OCI-LY3 (cell line): ENCODE data around the gene SLC49A3.

Experiments used
- H2AFZ ChIP-seq: fragments of 200-600, 300-600 bp; shearing (Covaris generic); 2 replicates; pipeline ENCODE4 v1.6.0; 2014; ENCODE audit warnings: antibody characterized with exemption, low read depth, low read length
- H3K27ac ChIP-seq: fragments of 200-600, 300-600 bp; sonication (generic); 2 replicates; pipeline ENCODE4 v1.5.1; 2014; ENCODE audit warnings: mild to moderate bottlenecking, low read length, moderate library complexity, mixed read lengths
- H3K27me3 ChIP-seq: fragments of 200-600, 300-600 bp; sonication (generic); 2 replicates; pipeline ENCODE4 v1.6.1; 2014; ENCODE audit warnings: low read depth, low read length, mixed read lengths
- H3K36me3 ChIP-seq: fragments of 200-600, 300-600 bp; sonication (generic); replicated peaks from 2 replicates; pipeline ENCODE3; 2014; ENCODE audit warnings: low read depth, low read length, mixed read lengths
- H3K4me1 ChIP-seq: fragments of 300-600, 200-600 bp; sonication (generic); 2 replicates; pipeline ENCODE4 v1.6.1; 2014; ENCODE audit warnings: low read length, mixed read lengths
- H3K4me2 ChIP-seq: fragments of 200-600, 300-600 bp; sonication (generic); 2 replicates; pipeline ENCODE4 v1.6.1; 2014; ENCODE audit warnings: low read length, mixed read lengths
- H3K4me3 ChIP-seq: fragments of 300-600, 200-600 bp; sonication (generic); 2 replicates; pipeline ENCODE4 v1.5.1; 2014; ENCODE audit warnings: antibody characterized with exemption, mild to moderate bottlenecking, low read length, moderate library complexity
- H3K79me2 ChIP-seq: fragments of 300-600, 200-600 bp; shearing (Covaris generic); 2 replicates; pipeline ENCODE4 v1.6.1; 2014; ENCODE audit warnings: mild to moderate bottlenecking, low read length, mixed read lengths
- H3K9ac ChIP-seq: fragments of 300-600, 200-600 bp; shearing (Covaris generic); 2 replicates; pipeline ENCODE4 v1.6.0; 2014; ENCODE audit warnings: mild to moderate bottlenecking, low read length, moderate library complexity
- H3K9me3 ChIP-seq: fragments of 200-600, 300-600 bp; shearing (Covaris generic); 2 replicates; pipeline ENCODE4 v1.6.1; 2014; ENCODE audit warnings: low read length, mixed read lengths; ENCODE audit not compliant: insufficient read depth
- H4K20me1 ChIP-seq: fragments of 200-600, 300-600 bp; sonication (generic); 2 replicates; pipeline ENCODE4 v1.6.1; 2016; ENCODE audit warnings: low read length, mixed read lengths; ENCODE audit not compliant: insufficient read depth
- EZH2phosphoT487 ChIP-seq: fragments of 200-600 bp; shearing (Covaris generic); IDR thresholded peaks from 2 replicates; pipeline ENCODE4 v1.6.1; 2018; ENCODE audit warnings: antibody characterized with exemption, mixed run types, low read depth
- TF ChIP-seq, protein P1 (sequence below): fragments of 200-600, 300-600 bp; sonication (generic); IDR thresholded peaks from 2 replicates; pipeline ENCODE4 v1.5.1; 2014; ENCODE audit warnings: antibody characterized with exemption, low read length, low read depth

Gene SLC49A3

DNA sequence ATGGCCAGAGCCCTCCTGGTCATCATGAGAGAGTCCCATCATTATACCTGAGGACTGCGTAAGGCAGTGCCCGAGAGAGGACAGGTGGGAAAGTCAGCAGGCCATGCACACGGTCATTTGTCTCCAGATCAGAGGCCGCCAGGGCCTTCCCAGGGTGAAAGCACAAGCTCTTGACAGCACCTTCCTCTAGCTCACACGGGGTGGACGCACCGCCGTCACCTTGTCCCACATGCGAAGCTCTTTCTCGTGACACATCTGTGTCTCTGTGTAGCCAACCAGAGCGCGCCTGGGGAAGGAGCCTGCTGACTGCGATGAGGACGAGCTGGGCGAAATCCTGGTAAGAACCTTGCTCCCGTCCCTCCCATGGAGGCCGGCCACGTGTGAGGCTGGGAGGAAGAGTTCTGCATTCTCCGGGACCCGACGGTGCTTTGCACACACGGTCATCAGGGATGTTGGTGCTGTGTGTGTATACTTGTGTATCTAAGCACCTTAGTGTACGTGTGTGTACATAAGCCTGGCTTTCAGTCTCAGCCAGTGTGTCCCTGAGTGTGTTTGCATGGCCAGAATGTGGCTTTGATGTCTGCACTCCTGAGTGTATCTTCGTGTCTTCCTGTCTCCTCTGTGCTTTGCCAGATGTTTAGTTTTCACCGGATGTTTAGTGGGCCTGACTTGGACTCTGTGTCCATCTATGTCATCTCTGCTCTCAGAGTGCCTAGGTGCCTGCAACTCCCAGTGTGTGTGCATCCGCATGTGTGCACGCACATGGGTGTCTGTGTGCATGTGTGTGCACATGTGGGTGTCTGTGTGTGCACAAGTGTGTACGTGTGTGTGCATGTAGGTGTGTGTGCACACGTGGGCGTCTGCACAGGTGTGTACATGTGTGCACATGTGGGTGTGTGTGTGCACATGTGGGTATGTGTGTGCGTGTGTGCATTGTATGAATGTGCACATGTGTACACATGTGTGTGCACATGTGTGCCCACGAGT lies 30.0 kb downstream of the SLC49A3 start:
- Histone ChIP-seq H3K4me1 (no peaks in the 10 kb centered on the region), H3K79me2 (no peaks in the 10 kb centered on the region), H3K36me3 (no peaks in the 10 kb centered on the region), H3K27ac (no peak overlapping the region), H3K4me3 (no peak overlapping the region), H3K9ac (no peak overlapping the region), H4K20me1 (no peaks in the 10 kb centered on the region), H2AFZ (no peak overlapping the region), H3K4me2 (no peak overlapping the region), H3K9me3 (no peaks in the 10 kb centered on the region), H3K27me3 (no peaks in the 10 kb centered on the region)
- TF ChIP-seq EZH2phosphoT487: no peak
- TF ChIP-seq, protein P1, sequence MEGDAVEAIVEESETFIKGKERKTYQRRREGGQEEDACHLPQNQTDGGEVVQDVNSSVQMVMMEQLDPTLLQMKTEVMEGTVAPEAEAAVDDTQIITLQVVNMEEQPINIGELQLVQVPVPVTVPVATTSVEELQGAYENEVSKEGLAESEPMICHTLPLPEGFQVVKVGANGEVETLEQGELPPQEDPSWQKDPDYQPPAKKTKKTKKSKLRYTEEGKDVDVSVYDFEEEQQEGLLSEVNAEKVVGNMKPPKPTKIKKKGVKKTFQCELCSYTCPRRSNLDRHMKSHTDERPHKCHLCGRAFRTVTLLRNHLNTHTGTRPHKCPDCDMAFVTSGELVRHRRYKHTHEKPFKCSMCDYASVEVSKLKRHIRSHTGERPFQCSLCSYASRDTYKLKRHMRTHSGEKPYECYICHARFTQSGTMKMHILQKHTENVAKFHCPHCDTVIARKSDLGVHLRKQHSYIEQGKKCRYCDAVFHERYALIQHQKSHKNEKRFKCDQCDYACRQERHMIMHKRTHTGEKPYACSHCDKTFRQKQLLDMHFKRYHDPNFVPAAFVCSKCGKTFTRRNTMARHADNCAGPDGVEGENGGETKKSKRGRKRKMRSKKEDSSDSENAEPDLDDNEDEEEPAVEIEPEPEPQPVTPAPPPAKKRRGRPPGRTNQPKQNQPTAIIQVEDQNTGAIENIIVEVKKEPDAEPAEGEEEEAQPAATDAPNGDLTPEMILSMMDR: no peak

DNA sequence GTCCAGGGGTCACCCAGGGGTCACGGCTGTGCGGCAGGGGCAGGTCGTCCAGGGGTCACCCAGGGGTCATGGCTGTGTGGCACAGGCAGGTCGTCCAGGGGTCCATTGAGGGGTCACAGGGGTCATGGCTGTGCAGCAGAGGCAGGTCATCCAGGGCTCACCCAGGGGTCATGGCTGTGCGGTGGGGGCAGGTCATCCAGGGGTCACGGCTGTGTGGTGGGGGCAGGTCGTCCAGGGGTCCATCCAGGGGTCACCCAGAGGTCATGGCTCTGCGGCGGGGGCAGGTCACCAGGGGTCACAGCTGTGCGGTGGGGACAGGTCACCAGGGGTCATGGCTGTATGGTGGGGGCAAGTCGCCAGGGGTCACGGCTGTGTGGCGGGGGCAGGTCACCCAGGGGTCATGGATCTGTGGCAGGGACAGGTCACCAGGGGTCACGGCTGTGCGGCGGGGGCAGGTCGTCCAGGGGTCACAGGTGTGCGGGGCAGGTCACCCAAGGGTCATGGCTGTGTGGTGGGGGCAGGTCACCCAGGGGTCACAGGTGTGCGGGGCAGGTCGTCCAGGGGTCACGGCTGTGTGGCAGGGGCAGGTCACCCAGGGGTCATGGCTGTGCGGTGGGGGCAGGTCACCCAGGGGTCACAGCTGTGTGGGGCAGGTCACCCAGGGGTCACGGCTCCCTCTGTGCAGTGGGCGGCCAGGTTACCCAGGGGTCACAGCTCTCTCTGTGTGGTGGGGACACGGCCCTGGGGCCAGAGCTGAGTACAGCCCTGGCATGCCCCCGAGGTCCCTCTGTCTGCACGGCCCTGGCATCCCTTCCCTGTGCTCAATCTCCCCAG lies 30.9 kb downstream of the SLC49A3 start:
- TF ChIP-seq, protein P1: no peak
- no peak for TF ChIP-seq EZH2phosphoT487
- Histone ChIP-seq H2AFZ (no peak overlapping the region), H3K4me2 (no peak overlapping the region), H3K4me1 (no peaks in the 10 kb centered on the region), H3K27ac (no peak overlapping the region), H3K79me2 (no peaks in the 10 kb centered on the region), H4K20me1 (no peaks in the 10 kb centered on the region), H3K9me3 (no peaks in the 10 kb centered on the region), H3K9ac (no peak overlapping the region), H3K4me3 (no peak overlapping the region), H3K36me3 (no peaks in the 10 kb centered on the region), H3K27me3 (no peaks in the 10 kb centered on the region)

DNA sequence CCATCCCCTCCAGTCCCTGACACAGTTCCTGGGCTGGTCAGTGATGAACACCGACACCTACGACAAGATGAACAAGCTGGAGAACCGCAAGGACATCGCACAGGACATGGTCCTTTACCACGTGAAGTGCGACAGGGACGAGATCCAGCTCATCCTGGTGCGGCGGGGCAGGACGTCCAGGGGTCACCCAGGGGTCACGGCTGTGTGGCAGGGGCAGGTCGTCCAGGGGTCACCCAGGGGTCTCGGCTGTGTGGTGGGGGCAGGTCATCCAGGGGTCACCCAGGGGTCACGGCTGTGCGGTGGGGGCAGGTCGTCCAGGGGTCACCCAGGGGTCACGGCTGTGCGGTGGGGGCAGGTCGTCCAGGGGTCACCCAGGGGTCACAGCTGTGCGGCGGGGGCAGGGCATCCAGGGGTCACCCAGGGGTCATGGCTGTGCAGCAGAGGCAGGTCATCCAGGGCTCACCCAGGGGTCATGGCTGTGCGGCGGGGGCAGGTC lies 31.6 kb downstream of the SLC49A3 start:
- no peak overlapping the region for H3K4me2 ChIP-seq
- H3K36me3 ChIP-seq: no peaks in the 10 kb centered on the region
- H3K4me1 ChIP-seq: no peaks in the 10 kb centered on the region
- H3K27me3 ChIP-seq: no peaks in the 10 kb centered on the region
- no peak overlapping the region for H2AFZ ChIP-seq
- no peak for TF ChIP-seq EZH2phosphoT487
- TF ChIP-seq, protein P1: no peak
- H3K9me3 ChIP-seq: no peaks in the 10 kb centered on the region
- H4K20me1 ChIP-seq: no peaks in the 10 kb centered on the region
- H3K27ac ChIP-seq: no peak overlapping the region
- no peaks in the 10 kb centered on the region for H3K79me2 ChIP-seq
- no peak overlapping the region for H3K9ac ChIP-seq
- H3K4me3 ChIP-seq: no peak overlapping the region
